HCT116 (cell line): Measurements from ENCODE around the gene ACOX3. TPM values are rescaled to one million over a fixed set of nuclear protein-coding genes. Genes with fewer than 3 reads are reported as not detected.

ENCODE experiments used
- ATAC-seq: fragments of 200-7000 bp; cut with Tn5 transposase; 2 replicates; pipeline ENCODE4 v1.9.1; 2020; ENCODE audit warnings: mild to moderate bottlenecking, moderate library complexity
- BruUV-seq: library from RNA; stranded (reverse); fragments of 400-500 nt; replicated peaks from 2 replicates; lab custom pipeline; 2021; lab: Mats Ljungman, UMichigan
- CTCF ChIA-PET: fragments of 300-600 bp; sonication (Branson Sonifier 250); formaldehyde crosslinking; loops from one replicate; lab custom pipeline; 2021; ENCODE audit warnings: antibody characterized with exemption; lab: Charles Lee
- POLR2A ChIA-PET: fragments of 300-600, 350-600 bp; sonication (Branson Sonifier 250); formaldehyde crosslinking; loops from one replicate; lab custom pipeline; 2021; ENCODE audit warnings: antibody characterized with exemption; lab: Charles Lee
- RAD21 ChIA-PET, 2 experiments: fragments of 300-600 bp; sonication (Branson Sonifier 250); formaldehyde crosslinking; loops; one replicate each; lab custom pipeline; 2023; ENCODE audit warnings: low total read pairs in 2 of 2; ENCODE audit not compliant: uncharacterized antibody in 2 of 2, unreplicated experiment in 2 of 2, low non-redundant PET in 1 of 2; lab: Charles Lee
- DNase-seq: peaks from one replicate; pipeline ENCODE4 v3.0.0-alpha.2; 2010; ENCODE audit warnings: low read depth, low spot score
- H2AFZ ChIP-seq: fragments of 200-600 bp; shearing (Covaris generic), sonication (generic); 2 replicates; pipeline ENCODE4 v1.6.1; 2017; ENCODE audit warnings: low read depth, mixed run types, mixed read lengths, antibody characterized with exemption, low read length; ENCODE audit not compliant: poor library complexity, severe bottlenecking
- H3K27ac ChIP-seq: 2 replicates; pipeline ENCODE4 v1.5.1; 2012; ENCODE audit warnings: low read depth, low read length
- H3K27me3 ChIP-seq: fragments of 200-600 bp; sonication (generic); 2 replicates; pipeline ENCODE4 v1.6.1; 2016; ENCODE audit warnings: mixed run types, low read length, mixed read lengths; ENCODE audit not compliant: insufficient read depth
- H3K36me3 ChIP-seq, 2 experiments: fragments of 200-500 bp in 1 of 2; fragments of 200-600 bp in 1 of 2; sonication (Bioruptor generic) in 1 of 2; sonication (generic) in 1 of 2; 2 replicates each; pipeline versions ENCODE4 v1.5.1 to v1.6.1; 2014 to 2016; ENCODE audit warnings: low read length in 2 of 2, inconsistent platforms in 1 of 2, mixed read lengths in 1 of 2, mixed run types in 1 of 2; ENCODE audit not compliant: insufficient read depth in 2 of 2, control insufficient read depth in 1 of 2
- H3K4me1 ChIP-seq, 2 experiments: fragments of 200-600 bp in 1 of 2; sonication (generic) in 1 of 2; 2 replicates each; pipeline versions ENCODE4 v1.5.1 to v1.6.1; 2012 to 2017; ENCODE audit warnings: low read length in 2 of 2, inconsistent platforms in 1 of 2, mild to moderate bottlenecking in 1 of 2, mixed read lengths in 1 of 2, mixed run types in 1 of 2, moderate library complexity in 1 of 2; ENCODE audit not compliant: insufficient read depth in 2 of 2, control insufficient read depth in 1 of 2
- H3K4me2 ChIP-seq: fragments of 200-600 bp; sonication (generic); 2 replicates; pipeline ENCODE4 v1.6.1; 2017; ENCODE audit warnings: mixed run types, low read length, mixed read lengths
- H3K4me3 ChIP-seq, 2 experiments: fragments of 200-600 bp in 1 of 2; sonication (generic) in 1 of 2; replicated peaks in 1 of 2; 2 replicates each; pipeline ENCODE4 v1.5.1; 2011 to 2016; ENCODE audit warnings: low read length in 2 of 2, control low read depth in 1 of 2, low read depth in 1 of 2, mild to moderate bottlenecking in 1 of 2, mixed read lengths in 1 of 2, mixed run types in 1 of 2
- H3K79me2 ChIP-seq: fragments of 200-600 bp; sonication (generic); 2 replicates; pipeline ENCODE4 v1.6.1; 2017; ENCODE audit warnings: mild to moderate bottlenecking, mixed run types, low read length, moderate library complexity, mixed read lengths; ENCODE audit not compliant: insufficient read depth
- H3K9ac ChIP-seq: fragments of 200-600 bp; sonication (generic); 2 replicates; pipeline ENCODE4 v1.6.1; 2016; ENCODE audit warnings: low read length, mixed read lengths
- H3K9me2 ChIP-seq: fragments of 200-600 bp; sonication (generic), shearing (Covaris generic); 2 replicates; pipeline ENCODE4 v1.6.1; 2017; ENCODE audit warnings: mixed run types, mild to moderate bottlenecking, moderate library complexity; ENCODE audit not compliant: insufficient read depth
- H3K9me3 ChIP-seq, 2 experiments: fragments of 200-500 bp in 1 of 2; fragments of 200-600 bp in 1 of 2; sonication (Bioruptor generic) in 1 of 2; sonication (generic) in 1 of 2; 2 replicates each; pipeline ENCODE4 v1.6.1; 2014 to 2017; ENCODE audit warnings: low read length in 2 of 2, mixed read lengths in 2 of 2, inconsistent platforms in 1 of 2, low read depth in 1 of 2, mild to moderate bottlenecking in 1 of 2, mixed run types in 1 of 2, moderate library complexity in 1 of 2; ENCODE audit not compliant: control insufficient read depth in 1 of 2, insufficient read depth in 1 of 2
- H4K20me1 ChIP-seq: fragments of 200-600 bp; sonication (generic), shearing (Covaris generic); 2 replicates; pipeline ENCODE4 v1.6.1; 2017; ENCODE audit warnings: mixed run types, mild to moderate bottlenecking, moderate library complexity; ENCODE audit not compliant: insufficient read depth
- CEBPB ChIP-seq: IDR thresholded peaks from 2 replicates; pipeline ENCODE4 v1.6.1; 2012; ENCODE audit warnings: low read depth
- EGR1 ChIP-seq: IDR thresholded peaks from 2 replicates; pipeline ENCODE4 v1.6.1; 2012; ENCODE audit warnings: low read depth
- JUND ChIP-seq: IDR thresholded peaks from 2 replicates; pipeline ENCODE4 v1.6.1; 2012
- SP1 ChIP-seq: IDR thresholded peaks from 2 replicates; pipeline ENCODE4 v1.6.1; 2012; ENCODE audit warnings: low read depth
- intact Hi-C: fragments of 100-400 bp; cut with micrococcal nuclease; formaldehyde crosslinking; loops from 2 replicates; pipeline ENCODE4 v1.10.0; 2022
- total RNA-seq: library from RNA; stranded (reverse); gene quantifications from one replicate; pipeline ENCODE4 v1.2.1, GENCODE V29; 2021; ENCODE audit not compliant: unreplicated experiment
- TF ChIP-seq, protein P1 (sequence below): IDR thresholded peaks from 2 replicates; pipeline ENCODE4 v1.6.1; 2011; ENCODE audit warnings: mild to moderate bottlenecking, low read length, moderate library complexity; ENCODE audit not compliant: insufficient replicate concordance; ENCODE audit errors: extremely low read depth

Gene ACOX3
- total RNA-seq, 1 experiment from 2014 or later, result 16.9 TPM

DNA sequence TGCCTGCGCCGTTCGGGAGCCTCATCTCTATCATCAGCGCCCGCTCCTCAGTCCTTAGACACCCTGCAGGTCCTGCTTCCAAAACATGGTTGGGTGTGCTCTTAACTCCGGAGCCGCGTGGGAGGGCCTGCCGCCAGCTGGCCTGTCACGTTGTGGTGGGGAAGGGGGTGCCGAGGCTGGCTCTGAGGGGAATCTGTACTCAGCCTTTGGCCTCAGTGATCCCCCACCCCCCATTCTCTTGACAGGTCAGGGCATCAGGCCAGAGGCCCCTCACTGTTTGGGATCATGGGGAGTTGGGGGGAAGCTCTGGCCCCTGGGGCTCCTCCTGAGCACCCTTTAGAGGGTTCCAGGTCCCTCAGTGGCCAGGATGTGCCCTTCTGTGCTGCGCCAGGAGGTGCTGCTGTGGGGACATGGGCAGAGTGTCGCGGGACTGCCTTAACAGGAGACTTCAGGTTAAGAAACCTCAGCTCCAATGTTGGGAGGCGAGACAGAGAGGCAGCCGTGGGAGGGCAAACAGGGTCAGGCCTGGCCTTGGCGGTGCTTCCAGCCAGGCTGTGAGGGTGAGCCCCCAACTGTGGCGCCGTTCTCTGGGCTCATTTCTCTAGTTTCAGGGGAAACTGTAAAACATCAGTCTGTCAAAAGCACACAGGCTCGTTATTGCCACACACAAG, 33.5 kb upstream of the ACOX3 start:
- DNase-seq (no peak), ATAC-seq (no peak)
- H3K27ac ChIP-seq, result no peak overlapping the region
- no peak overlapping the region for H2AFZ ChIP-seq
- no peaks in the 10 kb centered on the region for H3K4me1 ChIP-seq
- TF ChIP-seq JUND (no peak), CEBPB (no peak)
- H3K4me3 ChIP-seq, result no peak overlapping the region
- no peaks in the 10 kb centered on the region for H4K20me1 ChIP-seq
- POLR2A ChIA-PET, result no interaction called here
- H3K79me2 ChIP-seq, result no peaks in the 10 kb centered on the region
- RAD21 ChIA-PET, result no interaction called here
- intact Hi-C loops, result no loop called here
- no peak overlapping the region for H3K9ac ChIP-seq
- CTCF ChIA-PET, result interaction anchor here (1.2 kb wide), 1 partner anchor 73 kb away, joined by 4 read pairs; no protein-coding TSS in a partner anchor
- no TSS peak for BruUV-seq
- no peak overlapping the region for H3K4me2 ChIP-seq
- H3K36me3 ChIP-seq, result peaks cover 0 to 8% of the 10 kb centered on the region in 2 experiments; a peak in 3 of 4 replicates
- no peaks in the 10 kb centered on the region for H3K9me3 ChIP-seq
- H3K9me2 ChIP-seq, result no peaks in the 10 kb centered on the region
- H3K27me3 ChIP-seq, result no peaks in the 10 kb centered on the region

DNA sequence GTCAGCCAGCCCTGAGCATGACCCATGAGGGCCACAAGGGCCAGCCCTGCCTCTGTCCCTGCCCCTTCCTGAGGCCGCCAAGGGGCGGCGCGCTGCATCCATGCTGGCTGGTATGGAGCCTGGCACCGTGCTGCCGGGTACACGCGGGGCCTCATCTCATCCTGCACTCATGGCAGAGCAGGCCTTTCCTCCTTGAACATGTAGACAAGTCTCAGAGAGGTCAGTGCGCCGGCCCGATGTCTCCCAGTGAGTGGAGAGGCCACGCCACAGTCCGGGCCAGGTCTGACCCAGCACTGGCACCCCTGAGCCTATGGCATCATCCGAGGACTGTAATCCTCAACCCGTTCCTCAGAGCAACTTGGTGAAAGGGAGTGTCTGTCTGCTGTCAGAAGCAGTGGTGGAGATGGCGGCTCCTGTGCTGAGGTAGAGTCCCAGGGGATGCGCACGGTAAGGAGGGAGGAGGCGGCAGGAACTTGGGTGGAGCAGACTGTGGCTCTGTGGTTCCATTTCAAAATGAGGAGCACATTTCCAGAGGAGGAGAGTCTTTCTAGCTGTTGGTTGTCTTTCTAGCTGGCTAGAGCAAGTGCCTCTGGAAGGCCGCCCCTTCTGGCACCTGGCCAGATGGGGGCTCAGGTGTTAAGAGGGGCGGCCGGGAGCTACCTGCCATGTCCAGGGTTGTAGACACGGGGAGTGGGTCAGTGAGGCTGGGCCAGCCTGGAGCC, 32.8 kb upstream of the ACOX3 start:
- H3K27ac ChIP-seq, result no peak overlapping the region
- POLR2A ChIA-PET, result no interaction called here

More for the DNA sequence above, 32.8 kb upstream of the ACOX3 start:
- TF ChIP-seq, protein P1, sequence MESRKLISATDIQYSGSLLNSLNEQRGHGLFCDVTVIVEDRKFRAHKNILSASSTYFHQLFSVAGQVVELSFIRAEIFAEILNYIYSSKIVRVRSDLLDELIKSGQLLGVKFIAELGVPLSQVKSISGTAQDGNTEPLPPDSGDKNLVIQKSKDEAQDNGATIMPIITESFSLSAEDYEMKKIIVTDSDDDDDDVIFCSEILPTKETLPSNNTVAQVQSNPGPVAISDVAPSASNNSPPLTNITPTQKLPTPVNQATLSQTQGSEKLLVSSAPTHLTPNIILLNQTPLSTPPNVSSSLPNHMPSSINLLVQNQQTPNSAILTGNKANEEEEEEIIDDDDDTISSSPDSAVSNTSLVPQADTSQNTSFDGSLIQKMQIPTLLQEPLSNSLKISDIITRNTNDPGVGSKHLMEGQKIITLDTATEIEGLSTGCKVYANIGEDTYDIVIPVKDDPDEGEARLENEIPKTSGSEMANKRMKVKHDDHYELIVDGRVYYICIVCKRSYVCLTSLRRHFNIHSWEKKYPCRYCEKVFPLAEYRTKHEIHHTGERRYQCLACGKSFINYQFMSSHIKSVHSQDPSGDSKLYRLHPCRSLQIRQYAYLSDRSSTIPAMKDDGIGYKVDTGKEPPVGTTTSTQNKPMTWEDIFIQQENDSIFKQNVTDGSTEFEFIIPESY, result no peak
- no peak for TF ChIP-seq SP1
- no peak for TF ChIP-seq EGR1
- no peak overlapping the region for H3K9ac ChIP-seq
- no peak overlapping the region for H2AFZ ChIP-seq
- ATAC-seq (no peak), DNase-seq (no peak)
- H3K36me3 ChIP-seq, result peaks cover 3 to 8% of the 10 kb centered on the region in 2 experiments; a peak in 3 of 4 replicates
- H3K4me1 ChIP-seq, result no peaks in the 10 kb centered on the region
- ChIA-PET CTCF (interaction anchor here (1.2 kb wide), 1 partner anchor 74 kb away, joined by 4 read pairs; no protein-coding TSS in a partner anchor), RAD21 (no interaction called here)
- no peak overlapping the region for H3K4me2 ChIP-seq
- H3K79me2 ChIP-seq, result no peaks in the 10 kb centered on the region
- intact Hi-C loops, result no loop called here
- H3K4me3 ChIP-seq, result no peak overlapping the region
- no TSS peak for BruUV-seq
- H3K9me2 ChIP-seq, result no peaks in the 10 kb centered on the region
- no peaks in the 10 kb centered on the region for H4K20me1 ChIP-seq
- no peaks in the 10 kb centered on the region for H3K9me3 ChIP-seq
- H3K27me3 ChIP-seq, result no peaks in the 10 kb centered on the region
